Stimulated activated memory B cell treated with anti-CD40 and anti-IgM and Interleukin-4, amounts not matched to agents 10 μg/mL and 1 μg/mL and 100 μg/mL, for 72 hours (primary cell): ENCODE measurements around the gene APOBEC3G.

Experiments used
- ATAC-seq: fragments of 150-1000 bp; cut with Tn5 transposase; 2 replicates; pipeline ENCODE4 v1.10.0; 2021
- H3K27ac Mint-ChIP-seq: one replicate; pipeline ENCODE4 v1.8.0; 2022; ENCODE audit warnings: mild to moderate bottlenecking, mixed read lengths
- H3K27me3 Mint-ChIP-seq: one replicate; pipeline ENCODE4 v1.8.0; 2022; ENCODE audit warnings: mixed read lengths
- H3K36me3 Mint-ChIP-seq: one replicate; pipeline ENCODE4 v1.8.0; 2022; ENCODE audit warnings: mixed read lengths
- H3K4me1 Mint-ChIP-seq: one replicate; pipeline ENCODE4 v1.8.0; 2022; ENCODE audit warnings: mixed read lengths
- H3K4me3 Mint-ChIP-seq: one replicate; pipeline ENCODE4 v1.8.0; 2022; ENCODE audit warnings: mild to moderate bottlenecking, moderate library complexity, mixed read lengths
- H3K9me3 Mint-ChIP-seq: one replicate; pipeline ENCODE4 v1.8.0; 2022; ENCODE audit warnings: mixed read lengths

Gene APOBEC3G

GRCh38 chr22:39080052-39080762 lies 3.1 kb downstream of the APOBEC3G start:
- Mint-ChIP-seq H3K27ac (peak overlapping the region; percentile 53), H3K27me3 (no peaks in the 10 kb centered on the region), H3K4me1 (peaks cover 70% of the 10 kb centered on the region), H3K36me3 (peaks cover 45% of the 10 kb centered on the region), H3K9me3 (no peaks in the 10 kb centered on the region), H3K4me3 (peak overlapping the region; percentile 53)
- ATAC-seq: peak; percentile 44

DNA sequence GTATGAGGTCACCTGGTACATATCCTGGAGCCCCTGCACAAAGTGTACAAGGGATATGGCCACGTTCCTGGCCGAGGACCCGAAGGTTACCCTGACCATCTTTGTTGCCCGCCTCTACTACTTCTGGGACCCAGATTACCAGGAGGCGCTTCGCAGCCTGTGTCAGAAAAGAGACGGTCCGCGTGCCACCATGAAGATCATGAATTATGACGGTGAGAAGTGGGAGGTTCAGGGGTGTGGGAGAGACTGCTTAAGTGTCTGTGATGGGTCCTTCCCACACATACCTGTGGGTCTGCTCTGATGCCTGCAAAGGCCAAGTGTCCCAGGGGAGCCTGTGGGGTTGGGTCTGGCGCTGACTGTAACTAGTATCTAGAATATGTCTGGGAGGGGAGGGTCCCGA lies 3.9 kb downstream of the APOBEC3G start:
- Mint-ChIP-seq H3K4me3 (peak overlapping the region; percentile 53), H3K4me1 (peaks cover 67% of the 10 kb centered on the region), H3K9me3 (no peaks in the 10 kb centered on the region), H3K27ac (peak overlapping the region; percentile 53), H3K27me3 (no peaks in the 10 kb centered on the region), H3K36me3 (peaks cover 52% of the 10 kb centered on the region)
- ATAC-seq: no peak

DNA sequence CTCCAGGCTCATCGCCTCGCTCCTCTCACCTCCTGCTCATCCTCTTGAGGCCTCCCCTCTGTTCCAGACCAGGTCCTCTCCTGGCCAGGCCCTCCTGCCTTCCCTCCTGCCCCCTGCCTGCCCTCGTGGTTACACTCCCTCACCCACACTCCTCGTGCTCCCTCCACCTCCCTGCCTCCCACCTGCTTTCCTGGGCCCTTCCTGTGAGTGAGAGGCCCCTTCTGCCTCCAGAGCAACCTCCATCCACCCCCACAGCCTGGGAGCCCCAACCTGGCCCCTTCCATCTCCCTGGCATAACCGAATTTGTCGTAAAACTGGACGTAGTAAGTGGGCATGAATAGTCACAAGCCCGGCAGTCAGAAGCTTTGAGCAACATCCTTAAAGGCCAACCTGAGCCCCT lies 4.5 kb downstream of the APOBEC3G start:
- peak overlapping the region; percentile 44 for H3K4me3 Mint-ChIP-seq
- peaks cover 58% of the 10 kb centered on the region for H3K36me3 Mint-ChIP-seq
- no peaks in the 10 kb centered on the region for H3K9me3 Mint-ChIP-seq
- H3K4me1 Mint-ChIP-seq: peaks cover 61% of the 10 kb centered on the region
- peak overlapping the region; percentile 53 for H3K27ac Mint-ChIP-seq
- H3K27me3 Mint-ChIP-seq: no peaks in the 10 kb centered on the region
- ATAC-seq: no peak

DNA sequence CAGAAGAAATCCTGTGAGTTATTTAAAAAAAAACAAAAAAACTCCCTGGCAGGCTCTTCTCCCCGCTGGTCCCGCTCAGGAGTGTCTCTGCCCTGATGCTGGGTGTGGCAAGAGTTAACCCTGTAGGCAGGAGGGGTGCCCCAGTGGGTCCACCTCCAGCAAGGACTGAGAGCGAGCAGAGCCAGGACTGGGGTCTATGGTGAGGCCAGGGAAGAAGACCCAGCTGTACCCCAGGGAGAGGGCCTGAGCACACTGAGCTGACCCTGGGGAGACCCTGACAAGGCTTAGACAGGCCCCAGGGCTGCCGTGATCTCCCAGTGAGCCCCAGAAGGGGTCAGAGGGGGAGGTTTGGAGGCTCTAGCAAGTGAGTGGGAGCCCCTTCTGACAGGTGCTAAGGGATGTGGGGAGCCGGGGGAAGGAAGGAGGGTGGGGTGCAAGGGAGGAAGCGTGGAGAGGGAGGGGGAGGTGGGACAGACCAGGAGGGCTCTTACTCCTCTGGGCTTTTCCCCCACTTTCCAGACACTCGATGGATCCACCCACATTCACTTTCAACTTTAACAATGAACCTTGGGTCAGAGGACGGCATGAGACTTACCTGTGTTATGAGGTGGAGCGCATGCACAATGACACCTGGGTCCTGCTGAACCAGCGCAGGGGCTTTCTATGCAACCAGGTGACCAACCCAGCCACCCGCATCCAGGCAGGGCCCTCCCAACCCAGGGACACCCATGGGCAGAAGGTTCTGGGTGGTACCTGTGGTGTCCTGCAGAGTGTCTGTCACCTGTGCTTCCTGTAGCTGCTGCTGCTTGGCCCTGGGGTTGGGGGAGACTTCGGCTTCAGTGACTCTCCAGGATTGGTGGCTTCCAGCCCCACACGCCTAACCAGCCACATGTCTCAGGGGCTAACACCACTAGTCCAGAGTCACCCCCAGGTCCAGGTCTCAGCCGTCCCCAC lies 6.4 kb downstream of the APOBEC3G start:
- no peak for ATAC-seq

DNA sequence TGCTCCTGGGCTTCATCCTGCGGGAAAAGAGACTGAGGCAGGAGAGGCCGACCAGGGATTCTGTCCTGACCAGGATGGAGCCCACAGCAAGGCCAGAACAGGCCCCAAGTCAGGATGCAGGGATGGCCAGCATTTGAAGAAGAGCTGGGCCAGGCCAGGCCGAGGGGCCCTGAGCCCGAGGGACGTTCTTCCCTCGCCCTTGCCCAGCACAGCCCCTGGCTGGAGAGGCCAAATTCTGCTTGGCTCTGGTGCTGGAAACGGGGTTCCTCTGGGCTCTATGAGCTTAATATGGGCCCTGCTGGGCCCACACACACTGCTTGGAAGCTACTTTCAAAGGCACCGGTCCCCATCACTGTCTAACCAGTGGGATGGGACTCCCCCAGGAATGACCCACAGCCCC lies 7.6 kb downstream of the APOBEC3G start:
- H3K9me3 Mint-ChIP-seq: no peaks in the 10 kb centered on the region
- H3K27me3 Mint-ChIP-seq: no peaks in the 10 kb centered on the region
- H3K4me3 Mint-ChIP-seq: no peak overlapping the region
- no peak for ATAC-seq
- peaks cover 61% of the 10 kb centered on the region for H3K4me1 Mint-ChIP-seq
- no peak overlapping the region for H3K27ac Mint-ChIP-seq
- H3K36me3 Mint-ChIP-seq: peaks cover 53% of the 10 kb centered on the region

More for the DNA sequence above, 6.4 kb downstream of the APOBEC3G start:
- H3K27ac Mint-ChIP-seq: peak overlapping the region; percentile 53
- H3K27me3 Mint-ChIP-seq: no peaks in the 10 kb centered on the region
- peaks cover 62% of the 10 kb centered on the region for H3K4me1 Mint-ChIP-seq
- H3K36me3 Mint-ChIP-seq: peaks cover 55% of the 10 kb centered on the region
- no peak overlapping the region for H3K4me3 Mint-ChIP-seq
- H3K9me3 Mint-ChIP-seq: no peaks in the 10 kb centered on the region

- Mint-ChIP-seq H3K4me1 (peaks cover 61% of the 10 kb centered on the region), H3K9me3 (no peaks in the 10 kb centered on the region), H3K4me3 (no peak overlapping the region), H3K27ac (peak overlapping the region; percentile 2), H3K27me3 (no peaks in the 10 kb centered on the region), H3K36me3 (peaks cover 39% of the 10 kb centered on the region)
- ATAC-seq: no peak
Measured at GRCh38 chr22:39087098-39087497, 10.0 kb downstream of the APOBEC3G start.

DNA sequence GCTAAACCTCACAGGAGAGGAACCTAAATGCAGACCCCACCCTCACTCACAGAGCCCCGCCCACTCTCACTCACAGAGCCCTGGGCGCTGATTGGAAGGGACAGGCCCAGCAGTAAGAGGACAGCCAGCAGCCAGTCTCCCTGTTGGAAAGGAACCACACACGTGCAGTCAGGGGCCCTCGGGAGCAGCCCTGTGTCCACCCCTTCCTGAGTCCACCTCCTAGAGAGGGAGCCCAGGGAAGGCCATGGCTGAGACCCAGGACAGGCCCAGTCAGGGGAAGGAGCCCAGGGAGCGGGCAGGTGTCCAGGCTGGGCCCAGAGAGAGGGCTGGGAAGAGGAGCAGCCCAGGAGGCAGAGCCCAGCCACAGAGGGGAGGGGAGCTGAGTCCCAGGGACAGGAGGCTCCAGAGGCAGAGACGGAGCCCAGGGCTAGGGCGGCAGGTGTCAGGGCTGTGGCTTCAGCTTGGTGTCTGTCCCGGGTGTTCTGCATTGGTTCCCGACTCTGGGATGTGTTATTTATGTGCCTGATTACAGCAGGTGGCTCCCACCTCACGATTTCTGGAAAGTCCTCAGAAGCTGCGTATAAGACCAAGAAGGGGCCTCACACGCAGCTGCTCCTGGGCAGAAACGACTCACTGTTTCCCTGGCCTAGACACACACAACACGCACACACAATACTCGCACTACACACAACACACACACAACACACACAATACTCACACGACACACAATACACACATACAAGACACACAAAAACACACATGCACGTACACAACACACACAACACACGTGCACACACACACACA lies 11.0 kb downstream of the APOBEC3G start:
- Mint-ChIP-seq H3K36me3 (peaks cover 29% of the 10 kb centered on the region), H3K27me3 (no peaks in the 10 kb centered on the region), H3K27ac (peak overlapping the region; percentile 79), H3K4me1 (peaks cover 64% of the 10 kb centered on the region), H3K9me3 (no peaks in the 10 kb centered on the region), H3K4me3 (no peak overlapping the region)
- ATAC-seq: no peak

DNA sequence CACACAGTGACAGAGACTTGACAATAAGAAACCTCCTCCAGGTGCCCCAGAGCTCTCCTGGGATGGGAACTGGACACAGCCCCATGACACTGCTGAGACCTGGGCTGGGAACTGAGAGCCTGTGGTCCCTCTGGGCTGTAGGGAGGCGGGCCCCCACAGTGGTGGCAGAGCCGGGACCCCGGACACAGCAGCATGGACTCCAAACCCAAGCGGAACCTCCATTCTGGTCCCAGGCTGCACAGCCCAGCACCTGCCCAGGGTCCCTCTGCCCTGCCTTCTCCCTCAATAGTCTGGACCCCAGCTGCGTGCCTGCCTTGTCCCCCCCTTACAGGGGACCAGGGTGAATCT lies 11.6 kb downstream of the APOBEC3G start:
- no peaks in the 10 kb centered on the region for H3K27me3 Mint-ChIP-seq
- peaks cover 25% of the 10 kb centered on the region for H3K36me3 Mint-ChIP-seq
- ATAC-seq: no peak
- no peak overlapping the region for H3K4me3 Mint-ChIP-seq
- H3K9me3 Mint-ChIP-seq: no peaks in the 10 kb centered on the region
- H3K4me1 Mint-ChIP-seq: peaks cover 60% of the 10 kb centered on the region
- peak overlapping the region; percentile 79 for H3K27ac Mint-ChIP-seq

- Mint-ChIP-seq H3K4me3 (no peak overlapping the region), H3K9me3 (no peaks in the 10 kb centered on the region), H3K27me3 (no peaks in the 10 kb centered on the region), H3K27ac (peak overlapping the region; percentile 79), H3K36me3 (peaks cover 24% of the 10 kb centered on the region), H3K4me1 (peaks cover 69% of the 10 kb centered on the region)
- ATAC-seq: no peak
Measured at GRCh38 chr22:39089928-39090327, 12.9 kb downstream of the APOBEC3G start.

- H3K4me3 Mint-ChIP-seq: peak overlapping the region; percentile 55
- ATAC-seq: peak; percentile 72
- no peaks in the 10 kb centered on the region for H3K9me3 Mint-ChIP-seq
- H3K27ac Mint-ChIP-seq: peak overlapping the region; percentile 79
- H3K27me3 Mint-ChIP-seq: no peaks in the 10 kb centered on the region
- peaks cover 17% of the 10 kb centered on the region for H3K36me3 Mint-ChIP-seq
- H3K4me1 Mint-ChIP-seq: peaks cover 73% of the 10 kb centered on the region
Measured at GRCh38 chr22:39090426-39091064, 13.5 kb downstream of the APOBEC3G start.

GRCh38 chr22:39091126-39092081 lies 14.3 kb downstream of the APOBEC3G start:
- Mint-ChIP-seq H3K27me3 (no peaks in the 10 kb centered on the region), H3K27ac (peak overlapping the region; percentile 79), H3K9me3 (no peaks in the 10 kb centered on the region), H3K4me3 (no peak overlapping the region), H3K36me3 (peaks cover 10% of the 10 kb centered on the region), H3K4me1 (peaks cover 79% of the 10 kb centered on the region)
- no peak for ATAC-seq

DNA sequence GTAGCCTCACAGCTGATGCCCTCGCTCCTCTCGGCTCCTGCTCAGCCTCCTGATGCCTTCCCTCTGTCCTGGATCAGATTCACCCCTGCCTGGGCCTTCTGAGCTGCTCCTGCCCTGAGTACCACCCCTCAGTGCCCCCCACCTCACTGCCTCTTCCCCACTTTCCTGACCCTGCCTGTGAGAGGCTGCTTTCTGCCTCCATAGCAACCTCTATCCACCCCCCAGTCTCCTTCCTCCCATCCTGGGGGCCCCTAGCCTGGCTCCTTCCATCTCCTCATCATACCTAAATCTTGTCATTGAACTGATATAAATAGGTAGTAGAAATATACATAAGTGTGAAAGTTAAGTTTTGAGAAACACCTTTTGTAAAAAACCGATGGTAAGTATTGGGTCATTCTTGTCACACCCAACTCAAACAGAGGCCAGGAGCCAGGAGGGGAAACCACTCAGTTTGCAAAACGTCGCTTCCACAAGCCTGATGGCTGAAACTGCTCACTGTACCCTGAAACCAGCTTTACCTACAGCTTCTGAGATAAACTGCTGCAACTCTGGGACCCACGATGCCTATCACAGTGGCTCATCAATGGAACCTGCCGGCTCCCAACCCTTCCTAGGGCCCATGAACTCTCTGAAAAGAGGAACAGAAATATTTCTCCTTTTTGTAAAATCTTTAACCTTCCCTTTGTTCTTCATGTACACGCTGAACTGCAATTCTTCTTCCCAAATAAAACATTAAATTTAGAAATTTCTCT lies 15.2 kb downstream of the APOBEC3G start:
- peak overlapping the region; percentile 79 for H3K27ac Mint-ChIP-seq
- peaks cover 83% of the 10 kb centered on the region for H3K4me1 Mint-ChIP-seq
- H3K36me3 Mint-ChIP-seq: peaks cover 3% of the 10 kb centered on the region
- no peaks in the 10 kb centered on the region for H3K9me3 Mint-ChIP-seq
- H3K27me3 Mint-ChIP-seq: no peaks in the 10 kb centered on the region
- ATAC-seq: peak; percentile 13
- peak overlapping the region; percentile 1 for H3K4me3 Mint-ChIP-seq

DNA sequence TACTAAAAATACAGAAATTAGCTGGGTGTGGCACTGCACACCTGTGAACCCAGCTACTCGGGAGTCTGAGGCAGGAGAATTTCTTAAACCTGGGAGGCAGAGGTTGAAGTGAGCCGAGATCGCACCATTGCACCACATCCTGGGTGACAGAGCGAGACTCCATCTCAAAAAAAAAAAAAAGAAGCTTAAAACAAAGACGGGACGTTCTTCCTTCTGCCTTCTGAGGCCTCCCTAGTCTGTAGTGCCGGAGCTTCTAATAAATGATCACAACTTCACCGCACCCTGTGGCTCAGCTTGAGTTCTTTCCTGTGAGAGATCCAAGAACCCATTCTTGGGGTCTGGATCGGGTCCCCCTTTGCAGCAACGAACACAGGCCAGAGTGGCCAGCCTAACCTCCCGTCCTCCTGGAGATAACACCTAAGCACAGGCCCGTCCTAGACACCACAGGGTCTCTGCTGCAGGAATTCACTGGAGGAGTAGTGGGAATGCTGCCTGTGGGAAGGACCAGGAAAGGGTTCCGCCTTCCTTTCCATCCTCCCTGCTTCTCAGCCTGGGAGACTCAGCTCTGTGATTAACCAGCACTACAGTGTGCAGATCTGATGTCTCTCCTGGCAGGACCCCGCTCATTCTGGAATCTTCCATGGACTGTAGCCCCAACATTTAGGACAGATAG lies 17.8 kb downstream of the APOBEC3G start:
- no peaks in the 10 kb centered on the region for H3K9me3 Mint-ChIP-seq
- no peaks in the 10 kb centered on the region for H3K27me3 Mint-ChIP-seq
- peaks cover 90% of the 10 kb centered on the region for H3K4me1 Mint-ChIP-seq
- peak overlapping the region; percentile 92 for H3K27ac Mint-ChIP-seq
- H3K4me3 Mint-ChIP-seq: no peak overlapping the region
- ATAC-seq: no peak
- H3K36me3 Mint-ChIP-seq: no peaks in the 10 kb centered on the region
